Measurements from ENCODE around the gene EXOC7.

EXOC7 gene

DNA sequence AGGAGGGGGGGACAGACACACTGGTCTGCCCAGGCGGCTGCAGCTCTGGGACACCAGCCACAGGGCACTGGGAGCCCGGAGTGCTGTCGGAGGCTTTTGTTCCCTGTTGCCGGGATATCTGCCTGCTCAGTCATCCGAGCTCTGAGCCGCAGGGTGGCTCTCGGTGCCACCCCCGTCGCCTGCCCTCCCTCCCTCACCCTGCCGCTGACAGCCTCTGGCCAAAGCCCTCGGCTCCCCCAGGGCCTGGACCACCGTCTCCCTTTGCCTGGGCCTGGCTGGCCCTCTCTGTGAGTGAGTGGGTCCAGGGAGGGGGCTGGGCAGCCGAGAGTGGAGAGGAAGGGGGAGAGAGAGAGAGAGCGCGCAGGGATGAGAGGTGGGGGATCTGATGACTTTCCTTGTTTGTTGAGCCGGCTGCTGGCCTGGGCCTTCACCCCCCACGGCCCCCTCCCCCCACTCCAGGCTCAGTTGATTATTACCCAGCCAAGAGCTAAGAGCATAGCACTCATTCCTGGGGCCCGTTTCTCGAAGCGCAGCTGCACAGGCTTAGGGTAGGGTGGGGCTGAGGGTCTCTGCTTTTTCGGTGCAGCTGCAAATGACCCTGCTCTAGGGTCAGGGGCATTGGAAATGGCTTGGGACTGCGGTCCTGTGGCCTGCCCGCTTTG is 34.8 kb upstream of the EXOC7 start:
- DNase-seq, result no peak

- DNase-seq, result no peak
Observed at GRCh38 chr17:76137351-76138233, 34.0 kb upstream of the EXOC7 start.

- DNase-seq, result no peak
Observed at GRCh38 chr17:76137001-76137350, 33.4 kb upstream of the EXOC7 start.

DNA sequence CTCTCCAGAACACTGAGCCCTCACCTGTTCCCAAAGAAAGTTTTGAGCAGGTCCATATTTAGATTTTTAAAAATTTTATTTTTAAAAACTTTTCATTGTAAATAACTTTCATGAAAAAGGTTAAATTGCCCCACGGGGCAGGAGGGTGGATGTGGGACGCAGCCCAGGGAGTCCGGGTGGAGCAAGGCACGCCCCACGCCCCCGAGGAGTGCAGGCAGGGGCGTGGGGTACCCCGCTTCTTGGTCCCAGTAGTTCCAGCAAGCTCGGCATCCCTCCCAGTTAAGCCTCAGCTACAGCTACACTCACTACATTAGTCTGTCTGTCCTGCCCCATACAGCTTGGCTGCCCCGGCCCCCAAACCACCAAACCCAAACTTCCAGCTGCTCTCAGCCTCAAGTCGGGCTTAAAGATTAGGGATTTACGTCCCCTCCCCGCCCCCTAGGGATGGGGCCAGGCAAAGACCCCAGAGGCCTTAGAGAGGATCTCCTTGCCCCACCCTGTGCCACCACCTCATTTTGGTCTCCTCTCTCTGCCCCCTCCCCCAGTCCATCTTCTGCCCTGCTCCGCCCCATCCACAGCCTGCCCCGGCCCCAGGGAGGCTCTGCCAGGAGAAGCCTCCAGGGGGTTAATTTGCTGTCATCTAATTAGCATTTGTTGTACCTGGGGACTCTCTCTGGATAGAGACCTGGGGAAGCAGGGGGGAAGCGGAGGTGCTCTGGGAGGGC is 32.9 kb upstream of the EXOC7 start:
- DNase-seq, result no peak

GRCh38 chr17:76135810-76136188 is 32.2 kb upstream of the EXOC7 start:
- no peak for DNase-seq

GRCh38 chr17:76134911-76135809 is 31.6 kb upstream of the EXOC7 start:
- no peak for DNase-seq

GRCh38 chr17:76132574-76133338 is 29.2 kb upstream of the EXOC7 start:
- no peak for DNase-seq

DNA sequence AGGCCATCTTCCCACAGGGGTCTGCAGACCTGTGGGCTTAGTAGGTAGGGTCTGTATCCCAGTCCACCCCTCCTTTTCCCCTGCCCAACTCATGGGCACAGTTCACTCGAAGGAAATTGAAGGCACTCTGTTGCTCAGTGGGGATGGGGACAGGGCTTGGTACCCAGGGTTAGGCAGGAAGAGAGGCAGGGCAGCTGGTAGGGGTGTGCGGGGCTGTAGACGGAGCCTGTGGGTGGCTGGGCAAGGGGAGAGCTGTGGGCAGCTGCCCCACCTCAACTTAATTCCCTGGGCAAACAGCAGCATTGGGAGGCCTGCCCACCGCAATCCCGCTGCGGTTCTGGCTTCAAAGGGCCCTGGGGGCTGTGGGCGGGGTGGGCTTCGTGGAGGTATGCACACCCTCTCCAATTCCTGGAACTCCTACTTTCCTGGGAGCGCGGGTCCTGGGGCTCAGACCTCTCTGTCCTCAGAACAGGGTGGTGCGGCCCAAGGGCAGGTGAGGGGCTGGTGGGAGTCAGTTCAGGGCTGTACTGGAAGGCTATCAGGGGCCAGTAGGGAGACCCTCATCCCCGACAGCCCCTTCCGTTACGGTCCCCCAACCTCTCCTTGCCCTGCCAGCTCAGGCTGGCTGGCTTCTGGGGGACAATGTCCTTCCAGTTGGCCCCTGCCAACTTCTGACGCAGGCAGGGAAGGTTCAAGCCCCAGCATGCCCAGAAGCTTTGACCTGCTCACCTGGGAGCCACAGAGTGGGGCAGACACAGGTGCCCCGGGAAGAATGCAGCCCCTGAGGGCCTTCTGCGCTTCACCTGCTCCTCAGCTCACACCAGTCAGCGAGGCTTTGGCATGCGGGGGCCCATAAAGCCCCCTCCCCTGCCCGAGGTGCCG is 28.3 kb upstream of the EXOC7 start:
- DNase-seq, result no peak

GRCh38 chr17:76131051-76131691 is 27.6 kb upstream of the EXOC7 start:
- no peak for DNase-seq

GRCh38 chr17:76130473-76130872 is 26.9 kb upstream of the EXOC7 start:
- no peak for DNase-seq

GRCh38 chr17:76125922-76126321 is 22.3 kb upstream of the EXOC7 start:
- DNase-seq, result no peak

DNA sequence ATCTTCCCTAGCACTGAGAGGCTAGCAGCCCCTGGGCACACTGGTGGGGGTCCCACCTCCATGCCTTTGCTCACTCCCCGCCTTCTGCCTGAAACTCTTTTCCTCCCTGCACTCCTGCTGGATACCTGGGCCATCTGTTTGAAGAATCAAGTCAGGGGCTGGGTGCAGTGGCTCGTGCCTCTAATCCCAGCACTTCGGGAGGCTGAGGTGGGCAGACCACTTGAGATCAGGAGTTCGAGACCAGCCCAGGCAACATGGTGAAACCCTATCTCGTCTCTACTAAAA is 21.7 kb upstream of the EXOC7 start:
- DNase-seq, result no peak

DNA sequence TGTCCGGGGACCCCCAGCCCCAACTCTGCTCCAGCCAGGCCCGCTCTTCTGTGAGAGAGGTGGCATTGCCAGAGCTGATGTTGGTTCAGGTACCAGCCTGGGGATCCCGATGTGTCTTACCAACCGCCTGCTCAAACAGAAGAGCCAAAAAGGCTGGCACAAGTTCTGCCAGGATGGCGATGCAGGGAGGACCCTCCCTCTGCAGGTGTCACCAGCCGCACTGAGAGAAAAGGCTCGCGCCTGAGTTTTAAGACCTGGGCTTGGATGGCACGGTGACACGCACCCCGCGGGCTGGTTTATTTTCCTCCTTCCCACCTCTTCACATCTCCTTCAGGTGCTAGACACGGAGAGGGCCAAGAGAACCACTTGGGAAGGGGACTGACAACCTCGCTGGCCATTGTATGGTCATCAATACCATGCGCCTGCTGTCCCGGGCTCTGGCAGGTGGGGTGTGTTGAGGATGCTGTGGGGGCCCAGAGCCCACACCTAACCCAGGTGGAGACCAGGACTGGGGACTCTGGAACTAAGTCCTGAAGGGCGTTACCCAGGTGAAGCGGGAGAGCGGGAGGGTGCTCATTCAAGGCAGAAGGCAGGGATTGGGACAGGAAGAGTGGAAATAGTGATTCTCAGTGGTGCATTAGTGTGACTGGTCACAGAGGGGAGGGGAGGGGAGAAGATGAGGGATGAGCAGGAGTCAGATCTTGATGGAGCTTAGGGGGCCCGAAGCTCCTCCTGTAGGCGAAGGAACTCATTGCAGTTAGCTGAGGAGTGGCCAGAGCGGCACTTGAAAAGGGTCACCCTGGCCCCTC is 21.2 kb upstream of the EXOC7 start:
- no peak for DNase-seq

GRCh38 chr17:76123749-76124581 is 20.4 kb upstream of the EXOC7 start:
- no peak for DNase-seq

DNA sequence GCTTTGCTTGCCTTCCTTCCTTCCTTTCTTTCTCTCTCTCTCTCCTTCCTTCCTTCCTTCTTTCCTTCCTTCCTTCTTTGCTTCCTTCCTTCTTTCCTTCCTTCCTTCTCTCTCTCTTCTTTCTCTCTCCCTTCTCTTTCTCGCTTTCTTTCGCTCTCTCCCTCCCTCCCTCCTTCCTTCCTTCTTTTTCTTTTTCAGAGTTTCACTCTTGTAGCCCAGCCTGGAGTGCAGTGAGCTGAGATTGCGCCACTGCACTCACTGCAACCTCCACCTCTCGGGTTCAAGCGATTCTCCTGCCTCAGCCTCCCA is 19.6 kb upstream of the EXOC7 start:
- DNase-seq, result no peak

DNA sequence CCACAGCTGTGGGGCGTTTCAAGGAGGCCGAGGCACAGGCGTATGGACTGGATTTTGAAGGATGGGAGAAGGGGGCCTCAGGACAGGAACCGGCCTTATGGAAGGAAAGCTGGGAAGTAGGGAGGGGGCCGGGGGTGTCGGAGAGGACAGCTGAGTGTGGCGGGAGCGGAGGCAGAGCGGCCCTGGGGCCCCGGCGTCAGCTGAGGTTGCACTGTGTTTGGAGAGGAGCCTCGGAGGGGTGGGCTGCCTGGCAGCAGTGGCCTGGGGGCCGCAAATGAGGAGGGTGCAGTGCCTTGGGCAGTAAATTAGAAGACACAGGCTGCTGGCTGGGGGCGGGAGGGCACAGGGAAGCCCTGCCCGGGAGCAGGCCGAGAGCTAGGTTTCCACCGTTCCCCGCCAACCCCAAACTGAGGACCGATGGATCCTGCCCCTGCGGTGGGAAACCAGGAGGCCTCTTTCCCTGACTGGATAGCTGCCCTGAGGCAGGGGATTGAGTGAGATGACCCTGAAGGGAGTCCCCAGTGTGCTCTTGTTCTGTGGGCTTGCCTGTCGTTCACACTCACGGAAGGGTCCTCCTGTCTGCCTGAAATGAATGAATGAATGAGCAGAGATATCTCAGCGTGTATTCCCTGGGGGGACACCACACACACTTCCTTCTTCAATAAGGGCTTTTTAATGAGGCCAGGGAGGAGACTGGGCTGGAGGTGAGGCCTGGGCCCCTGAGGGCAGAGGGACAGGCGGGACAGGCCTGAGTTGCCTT is 19.0 kb upstream of the EXOC7 start:
- DNase-seq, result no peak

- DNase-seq, result no peak
Observed at GRCh38 chr17:76121932-76122430, 18.4 kb upstream of the EXOC7 start.

DNA sequence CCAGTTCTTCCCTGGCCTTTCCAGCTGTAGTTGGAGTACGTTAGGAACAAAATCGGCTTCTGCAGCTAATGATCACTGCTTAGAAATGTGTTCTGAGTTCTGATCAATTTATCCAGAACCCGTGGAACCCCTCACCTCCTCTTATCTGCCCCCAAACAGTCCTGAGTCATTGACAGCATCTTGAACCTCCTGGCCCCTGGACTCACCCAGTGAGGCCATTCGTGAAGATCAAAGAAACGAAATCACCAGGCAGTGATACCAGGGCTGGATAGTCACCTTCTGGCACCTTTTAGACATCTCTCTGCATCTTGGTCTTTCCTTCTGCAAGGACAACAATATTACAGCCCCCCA is 17.0 kb upstream of the EXOC7 start:
- DNase-seq, result no peak
